ENCODE data around the gene AFP.

The AFP gene

GRCh38 chr4:73470728-73471127 is 34.7 kb downstream of the AFP start:
- no peak for DNase-seq

DNA sequence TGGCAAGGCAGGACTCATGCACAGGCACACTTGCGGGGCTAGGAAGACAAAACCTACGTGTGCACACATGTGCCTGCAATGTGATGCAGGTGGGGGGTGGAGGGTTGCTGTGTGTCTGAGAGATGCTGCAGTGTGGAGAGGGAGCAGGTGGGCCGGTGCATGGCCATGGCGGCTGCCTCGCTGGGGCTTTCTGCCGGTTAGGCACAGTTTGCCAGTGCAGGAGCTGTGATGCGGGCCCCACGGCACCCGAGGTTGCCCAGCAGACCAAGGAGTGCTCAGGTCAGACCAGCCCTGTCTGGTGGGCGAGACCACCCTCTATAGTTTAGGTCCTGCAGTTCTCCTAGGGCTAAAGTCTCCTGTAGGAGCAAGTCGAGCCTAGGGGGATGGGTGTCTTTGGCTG is 41.2 kb downstream of the AFP start:
- no peak for DNase-seq

DNA sequence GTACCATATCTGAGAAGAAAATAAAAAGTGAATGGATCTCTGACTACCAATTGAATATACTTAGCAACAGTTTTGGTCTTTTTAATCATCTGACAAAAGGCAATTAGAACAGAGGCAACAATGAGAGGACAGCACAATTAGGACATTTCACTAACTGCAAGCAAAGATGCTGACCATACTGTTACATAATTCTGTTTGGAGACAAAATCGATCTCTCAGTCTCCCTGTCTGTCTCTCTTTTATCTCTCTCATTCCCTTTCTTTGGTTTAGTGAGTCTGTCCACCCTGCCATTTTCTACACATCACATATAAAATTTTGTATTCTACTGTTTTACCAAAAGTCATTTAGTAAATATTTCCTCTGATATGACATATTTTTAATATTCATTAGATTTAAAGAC is 43.3 kb downstream of the AFP start:
- no peak for DNase-seq

DNA sequence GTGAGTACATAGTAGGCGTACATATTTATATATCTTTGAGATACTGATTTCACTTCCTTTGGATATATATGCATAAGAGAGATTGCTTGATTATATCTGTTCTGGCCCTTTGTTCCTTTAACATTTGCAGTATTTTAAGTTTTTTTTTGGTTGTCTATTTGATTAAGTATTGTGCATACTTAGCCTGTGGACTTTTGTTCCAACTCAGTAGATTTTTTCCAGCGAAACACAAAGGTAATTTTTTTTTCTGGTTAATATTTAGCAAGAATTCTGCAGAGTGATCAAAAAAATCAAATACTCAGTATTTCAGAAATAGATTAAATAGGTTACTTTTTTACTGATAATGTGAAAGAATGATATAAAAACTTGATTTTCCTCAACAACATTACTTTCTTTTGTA is 45.3 kb downstream of the AFP start, which contains the start of gene AFM:
Gene AFM (plus strand): TSS at position 388 of the 400 bp plus-strand sequence. CDS start 31 bp downstream, outside the sequence.
- DNase-seq, result no peak

DNA sequence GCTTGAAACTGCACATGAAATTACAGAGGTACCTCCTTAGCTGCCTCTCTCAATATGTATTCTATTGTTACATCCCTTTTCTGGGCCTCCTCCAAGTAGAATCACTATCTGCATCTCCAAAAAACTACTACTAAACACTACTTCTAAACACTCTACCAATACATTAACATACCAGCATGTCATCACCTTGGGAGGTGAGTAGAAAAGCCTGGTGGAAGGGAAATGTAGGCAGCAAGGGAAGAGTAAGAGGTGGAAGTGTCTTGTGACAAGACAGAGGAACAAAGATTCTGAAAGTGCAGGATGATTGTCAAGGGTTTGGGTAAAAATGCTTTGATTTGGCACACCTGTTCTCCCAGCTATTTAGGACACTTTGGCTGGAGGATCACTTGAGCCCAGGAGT is 49.1 kb downstream of the AFP start:
- no peak for DNase-seq

DNA sequence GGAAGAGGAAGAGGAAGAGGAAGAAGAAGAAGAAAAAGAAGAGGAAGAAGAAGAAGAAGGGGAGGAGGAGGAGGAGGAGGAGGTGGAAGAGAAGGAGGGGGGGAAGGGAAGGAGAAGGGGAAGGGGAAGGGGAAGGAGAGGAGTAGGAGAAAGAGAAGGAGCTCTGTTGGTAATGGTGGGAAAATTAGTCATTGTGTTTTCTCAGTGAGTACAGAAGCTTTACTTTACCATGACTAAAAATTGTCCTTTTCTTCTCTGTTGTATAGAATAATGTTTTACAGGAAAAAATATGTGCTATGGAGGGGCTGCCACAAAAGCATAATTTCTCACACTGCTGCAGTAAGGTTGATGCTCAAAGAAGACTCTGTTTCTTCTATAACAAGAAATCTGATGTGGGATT is 49.6 kb downstream of the AFP start:
- DNase-seq, result no peak

- no peak for DNase-seq
These were observed 50.5 kb downstream of the AFP start for GRCh38 chr4:73486497-73486896.

- no peak for DNase-seq
These were observed 51.2 kb downstream of the AFP start for GRCh38 chr4:73487233-73487632.

DNA sequence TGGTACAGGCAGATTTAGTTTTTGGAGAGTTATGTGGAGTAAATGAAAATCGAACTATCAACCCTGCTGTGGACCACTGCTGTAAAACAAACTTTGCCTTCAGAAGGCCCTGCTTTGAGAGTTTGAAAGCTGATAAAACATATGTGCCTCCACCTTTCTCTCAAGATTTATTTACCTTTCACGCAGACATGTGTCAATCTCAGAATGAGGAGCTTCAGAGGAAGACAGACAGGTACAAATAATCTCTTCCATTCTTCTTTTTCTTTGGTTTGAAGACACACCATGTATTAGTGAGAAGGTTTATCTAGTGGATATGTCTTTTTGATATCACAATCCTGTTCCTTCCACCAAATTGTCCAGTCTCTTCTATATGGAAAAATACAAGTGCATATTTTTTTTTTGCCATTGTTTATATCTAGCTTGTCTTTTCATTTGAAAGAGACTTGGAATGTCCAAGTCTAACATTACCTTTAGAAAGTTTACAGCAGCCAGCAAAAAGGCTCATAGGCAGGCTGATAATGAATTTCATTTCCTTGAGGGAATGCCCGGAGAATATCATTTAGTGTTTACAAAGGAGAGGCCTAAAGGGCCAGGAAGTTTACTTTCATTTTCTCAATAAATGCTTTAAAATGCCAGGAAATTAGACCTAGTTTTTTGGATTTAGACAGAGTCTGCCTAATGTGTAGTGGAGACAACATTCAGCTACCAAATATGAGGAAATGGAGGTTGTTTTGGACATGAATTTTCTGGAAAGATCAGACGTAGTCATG is 64.2 kb downstream of the AFP start:
- DNase-seq, result no peak

GRCh38 chr4:73501664-73502265 is 65.7 kb downstream of the AFP start:
- no peak for DNase-seq

- no peak for DNase-seq
These were observed 69.5 kb downstream of the AFP start for GRCh38 chr4:73505567-73505966.

Data from stimulated activated naive CD4-positive, alpha-beta T cell treated with Interleukin-2 at 50 U/mL for 16 hours (primary cell).